Fibroblast of skin of scalp (primary cell): ENCODE results near the gene ZFYVE28.
A peak's percentile ranks its signal among the peaks of the same experiment; 100 is the strongest.

ENCODE experiments used
- DNase-seq: peaks from one replicate; pipeline ENCODE4 v3.0.0-alpha.2; 2013

ZFYVE28 gene

DNA sequence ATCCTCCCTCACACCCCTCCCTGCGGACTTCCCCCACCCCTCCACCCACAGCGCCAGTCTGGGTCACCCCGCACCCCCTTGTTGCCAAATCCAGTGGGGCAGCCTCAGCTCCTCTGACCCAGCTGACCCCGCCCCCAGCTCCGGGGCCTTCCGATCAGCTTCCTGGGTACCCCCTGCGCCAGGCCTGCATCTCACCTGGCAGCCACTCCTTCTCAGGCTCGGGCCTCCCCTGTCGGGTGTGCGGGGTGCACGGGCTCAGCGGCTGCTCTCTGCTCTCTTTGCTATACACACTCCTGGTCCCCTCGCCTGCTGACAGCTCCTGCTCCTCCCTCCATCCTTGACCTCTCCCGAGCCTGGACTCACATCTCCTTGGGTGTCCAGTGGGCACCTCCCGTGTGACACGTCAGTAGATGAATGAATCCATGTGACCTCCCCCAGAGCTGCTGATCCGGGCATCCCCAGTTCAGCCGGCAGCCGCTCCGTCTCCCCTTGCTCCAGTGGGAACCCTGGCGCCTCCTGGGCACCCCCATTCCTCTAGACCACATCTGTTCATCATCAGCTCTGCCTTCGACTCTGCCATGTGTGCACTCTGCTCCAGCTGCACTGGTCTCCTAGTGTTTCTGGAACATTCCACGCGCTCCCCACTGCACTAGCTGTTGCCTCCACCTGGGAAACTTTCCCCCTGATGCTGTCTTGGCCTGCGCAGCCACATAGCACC lies 10.2 kb upstream of the ZFYVE28 start:
- DNase-seq, result no peak

DNA sequence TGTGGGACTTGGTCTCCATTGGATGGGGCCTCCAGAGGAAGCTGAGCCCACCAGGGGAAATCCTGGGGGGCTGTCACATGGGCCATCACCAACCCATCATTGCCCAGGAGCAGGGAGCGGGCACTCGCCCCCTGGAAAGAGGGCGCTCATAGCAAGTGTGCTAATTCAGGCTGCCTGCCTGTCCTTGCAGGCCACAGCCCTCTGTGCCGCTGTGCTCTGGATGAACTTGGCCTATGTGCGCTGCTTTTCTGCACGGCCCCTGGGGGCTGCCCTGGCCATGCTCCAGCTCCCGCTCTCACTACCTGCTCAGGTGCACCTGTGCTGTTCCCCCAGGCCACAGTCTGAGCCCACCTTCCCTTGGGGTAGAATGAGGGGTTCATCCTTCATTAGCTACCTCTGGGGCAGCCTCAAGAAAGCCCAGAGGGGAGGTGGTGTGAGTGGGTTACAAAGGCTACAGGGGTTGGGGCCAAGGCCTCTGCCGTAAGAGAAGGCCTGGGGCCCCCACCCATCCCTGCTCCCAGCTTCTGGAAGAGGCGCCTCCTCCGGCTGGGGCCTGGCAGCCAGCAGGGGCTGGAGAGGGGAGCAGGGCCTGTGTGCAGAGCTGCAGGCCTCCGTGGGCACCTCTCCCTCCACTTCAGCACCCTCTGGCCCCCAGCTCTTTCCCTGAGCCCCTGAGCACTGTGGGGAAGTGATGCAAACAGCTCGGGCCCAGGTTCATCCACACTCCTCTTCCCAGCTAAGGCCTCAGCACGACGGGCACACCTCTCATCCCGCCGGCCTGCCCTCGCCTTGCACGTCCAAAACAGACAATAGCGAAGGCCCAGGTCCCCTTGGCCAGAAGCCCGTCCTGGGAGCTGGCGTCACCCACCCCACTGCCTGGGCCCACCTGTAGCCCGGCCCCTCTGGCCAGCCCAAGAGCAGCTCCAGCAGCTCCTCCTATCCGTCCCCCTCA lies 9.2 kb upstream of the ZFYVE28 start:
- DNase-seq, result no peak

DNA sequence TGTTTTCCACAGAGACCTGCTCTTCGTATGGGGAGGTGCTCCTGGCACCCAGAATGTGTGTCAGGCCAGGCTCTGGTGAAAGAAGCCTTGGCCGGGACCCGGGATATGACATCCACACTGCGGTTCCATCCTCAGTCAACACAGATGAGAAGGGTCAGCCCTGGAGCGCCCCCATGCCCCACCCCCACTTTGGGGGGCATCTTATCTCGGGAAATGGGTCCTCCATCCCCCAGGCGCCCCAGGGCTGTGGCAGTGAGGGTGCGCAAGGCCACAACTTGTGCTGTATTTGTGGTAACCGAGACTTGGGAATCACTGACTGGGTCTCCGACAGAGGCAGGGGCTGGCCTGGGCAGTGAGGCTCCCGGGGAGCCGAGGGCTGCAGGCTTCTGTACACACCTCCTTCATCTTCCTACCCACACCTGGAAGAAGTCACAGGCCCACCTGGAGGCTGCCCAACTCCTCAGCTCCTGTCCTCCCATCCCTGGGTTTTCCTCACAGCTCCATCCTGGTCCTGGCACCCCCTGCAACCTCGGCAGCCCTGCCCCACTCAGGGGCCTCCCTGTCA lies 8.3 kb upstream of the ZFYVE28 start:
- no peak for DNase-seq

DNA sequence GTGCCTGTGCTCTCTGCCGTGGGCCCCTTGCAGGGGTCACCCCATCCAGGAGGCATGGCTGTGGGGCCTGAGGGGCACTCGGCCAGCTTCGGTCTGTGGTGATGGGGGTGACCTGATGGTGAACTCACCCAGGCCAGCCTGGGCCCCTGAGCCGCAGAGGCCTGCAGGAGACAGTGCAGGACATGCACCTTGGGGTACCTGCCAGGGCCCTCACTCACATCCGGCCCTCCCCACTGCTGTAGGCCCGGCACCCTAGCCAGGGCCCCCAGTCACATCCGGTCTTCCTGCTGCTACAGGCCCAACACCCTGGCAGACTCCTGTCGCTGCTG lies 7.6 kb upstream of the ZFYVE28 start:
- DNase-seq, result no peak

DNA sequence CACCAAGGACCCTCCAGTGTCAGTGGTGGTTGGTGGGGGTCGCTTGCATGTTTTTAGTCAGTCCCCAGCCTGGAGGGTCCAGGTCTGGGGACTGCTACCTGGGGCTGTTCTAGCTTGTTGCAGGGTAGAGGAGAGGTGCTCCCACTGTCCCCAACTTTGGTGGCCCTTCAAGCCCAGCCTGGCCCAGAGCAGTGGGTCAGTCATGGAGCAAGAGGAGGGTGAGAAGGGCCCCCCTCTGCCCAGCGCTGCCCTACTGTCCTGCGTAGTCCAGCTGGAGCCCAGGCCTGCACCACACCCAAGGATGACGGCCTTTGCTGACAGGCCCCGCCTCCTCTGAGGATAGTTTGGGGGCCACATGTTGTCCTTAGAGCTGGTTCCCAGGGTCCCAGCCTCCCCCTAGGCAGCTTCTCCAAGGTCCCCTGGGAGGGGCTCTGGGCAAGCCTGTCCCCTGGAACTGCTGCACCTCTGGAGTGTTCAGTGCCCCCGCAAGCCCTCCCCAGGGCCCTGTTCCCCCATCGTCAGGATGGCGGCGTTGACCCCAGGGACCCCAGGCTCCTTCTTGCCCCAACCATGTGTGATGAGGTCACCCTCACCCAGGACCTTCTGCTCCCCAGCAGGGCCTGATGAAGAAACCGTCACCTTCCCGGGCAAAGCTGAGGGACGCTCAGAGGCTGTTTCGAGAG lies 7.1 kb upstream of the ZFYVE28 start:
- no peak for DNase-seq

DNA sequence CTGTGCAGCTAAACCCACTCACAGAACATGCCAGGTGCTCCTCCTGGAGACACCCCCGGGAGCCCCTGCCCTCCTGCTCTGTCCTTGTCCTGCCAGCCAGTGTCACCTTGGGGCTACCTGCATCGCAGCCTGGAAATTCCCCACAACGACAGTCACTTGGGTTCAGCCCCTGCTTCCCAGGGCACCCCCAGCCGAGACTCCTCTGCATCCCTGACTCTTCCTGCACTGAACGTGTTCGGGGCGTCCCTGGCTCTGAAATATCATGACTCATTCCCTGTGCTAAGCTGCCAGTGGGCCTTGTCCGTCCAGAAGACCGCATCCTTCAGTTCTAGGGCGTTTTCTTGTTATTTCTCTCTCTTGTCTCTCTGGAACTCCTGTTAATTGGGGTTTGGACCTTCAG lies 6.1 kb upstream of the ZFYVE28 start:
- no peak for DNase-seq

DNA sequence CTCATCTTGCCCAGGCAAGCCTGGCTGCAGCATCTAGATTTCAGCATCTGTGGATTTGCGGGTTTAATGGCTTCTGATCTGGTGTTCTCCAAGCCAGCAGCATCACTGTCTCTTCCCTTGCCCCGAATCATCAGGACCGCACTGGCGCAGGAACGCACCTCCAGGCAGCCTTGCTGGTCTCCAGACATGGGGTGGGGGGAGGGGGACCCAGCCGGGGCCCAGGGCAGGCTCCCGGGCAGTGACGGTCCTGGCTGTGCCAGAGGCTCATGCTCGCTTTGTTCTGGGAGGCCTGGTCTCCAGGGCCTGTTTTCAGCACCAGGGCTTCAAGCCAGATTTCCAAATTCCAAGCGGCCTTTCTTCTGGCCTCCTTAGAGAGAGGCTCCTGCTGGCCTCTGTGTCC lies 5.2 kb upstream of the ZFYVE28 start:
- no peak for DNase-seq

DNA sequence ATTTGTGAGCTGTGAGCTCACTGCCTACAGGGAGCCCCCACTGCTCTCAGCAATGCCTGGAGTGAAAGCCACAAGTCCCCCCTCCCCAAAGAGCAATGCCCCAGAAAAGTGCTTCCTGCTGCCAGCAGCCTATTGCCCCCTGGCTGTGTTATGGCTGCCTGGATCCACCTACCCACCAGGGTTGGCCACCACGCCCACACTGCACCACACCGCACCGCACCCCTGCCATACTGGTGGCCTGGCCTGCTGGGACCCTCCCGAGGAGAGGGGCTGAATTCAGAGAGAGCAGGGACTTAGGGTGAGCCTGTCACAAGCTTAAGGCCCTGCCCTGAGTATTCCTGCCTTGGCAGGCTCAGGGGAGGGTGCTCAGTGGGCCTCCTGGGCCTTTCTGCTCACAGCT lies 4.6 kb upstream of the ZFYVE28 start:
- DNase-seq, result no peak

DNA sequence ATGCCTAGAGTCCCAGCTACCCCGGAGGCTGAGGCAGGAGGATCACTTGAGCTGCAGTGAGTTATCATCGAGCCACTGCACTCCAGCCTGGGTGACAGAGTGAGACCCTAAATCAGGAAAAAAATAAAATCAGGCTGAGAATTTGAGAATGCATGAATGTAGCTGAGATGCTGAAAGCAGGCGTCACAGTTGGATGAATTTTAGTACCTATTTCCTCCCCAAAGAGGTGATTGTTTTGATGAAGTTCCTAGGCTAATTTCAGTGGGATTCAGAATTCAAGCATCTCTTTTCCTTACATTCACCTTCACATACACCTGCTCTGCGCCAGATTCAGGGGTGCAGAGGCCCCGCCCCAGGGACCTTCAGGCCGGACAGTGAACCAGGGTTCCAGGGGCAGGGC lies 3.5 kb upstream of the ZFYVE28 start:
- DNase-seq, result no peak

DNA sequence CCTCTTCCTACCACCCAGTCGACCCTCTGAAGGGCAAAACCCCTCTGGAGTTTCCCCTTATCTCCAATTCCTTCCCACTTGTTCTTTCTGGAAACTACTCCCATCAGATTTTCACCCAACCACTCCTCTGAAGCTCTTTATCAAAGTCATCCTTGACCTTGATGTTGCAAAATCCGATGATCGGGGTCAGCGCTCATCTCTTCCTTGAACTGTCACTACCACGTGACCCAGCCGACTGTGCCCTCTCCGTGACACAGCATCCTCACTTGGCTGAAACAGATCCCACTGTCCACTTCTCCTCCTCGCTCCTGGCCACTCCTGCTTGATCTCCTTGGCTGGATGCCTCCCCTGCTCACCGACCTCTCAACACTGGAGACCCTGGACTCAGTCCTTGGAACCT lies 1.4 kb upstream of the ZFYVE28 start:
- DNase-seq, result no peak

DNA sequence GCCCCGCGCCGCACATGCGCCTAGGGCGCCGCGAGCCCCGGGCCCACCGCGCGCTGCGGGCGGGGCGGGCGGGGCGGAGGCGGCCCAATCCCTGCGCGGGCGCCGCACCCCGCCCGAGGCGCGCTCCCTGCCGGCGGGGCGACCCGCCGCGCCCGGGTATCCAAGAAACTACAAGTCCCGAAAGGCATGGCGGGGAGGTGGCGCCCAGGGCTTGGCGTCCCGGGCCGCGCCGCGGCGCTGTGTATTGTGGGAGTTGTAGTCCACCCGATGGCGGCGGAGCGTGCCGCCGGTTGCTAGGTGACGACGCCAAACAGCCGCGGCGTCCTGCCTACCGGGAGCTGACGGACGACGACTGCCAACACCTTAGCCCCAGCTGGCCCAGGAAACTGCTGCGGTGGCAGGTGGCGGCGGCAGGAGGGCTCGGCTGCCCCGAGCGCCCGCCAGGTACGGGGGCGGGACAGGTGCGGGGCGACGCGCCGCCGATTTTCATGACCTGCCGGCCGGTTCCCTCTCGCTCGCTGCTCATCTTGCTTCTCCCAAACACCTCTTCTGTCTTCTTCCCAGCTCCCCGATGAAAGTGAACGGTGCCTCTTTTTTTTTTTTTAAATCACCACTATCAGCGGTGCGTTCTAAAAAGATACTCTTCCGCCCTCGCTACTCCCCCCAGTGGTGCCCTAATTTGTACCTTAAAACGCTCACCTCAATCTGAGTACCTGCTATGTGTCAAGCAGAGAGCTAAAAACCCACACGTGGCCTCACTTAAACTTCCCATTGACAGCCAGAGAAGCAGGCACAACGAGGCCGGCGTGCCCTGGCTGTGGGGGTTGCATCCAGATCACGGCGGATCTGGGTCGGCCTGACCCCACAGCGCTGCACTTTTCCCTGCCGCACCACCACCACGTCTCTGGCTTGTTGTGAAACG lies 466 bp upstream of the ZFYVE28 start, which contains the start of gene CFAP99:
TSS of gene CFAP99 (plus strand) at position 306 of the 922 bp plus-strand sequence.
- DNase-seq, result peak; percentile 90

DNA sequence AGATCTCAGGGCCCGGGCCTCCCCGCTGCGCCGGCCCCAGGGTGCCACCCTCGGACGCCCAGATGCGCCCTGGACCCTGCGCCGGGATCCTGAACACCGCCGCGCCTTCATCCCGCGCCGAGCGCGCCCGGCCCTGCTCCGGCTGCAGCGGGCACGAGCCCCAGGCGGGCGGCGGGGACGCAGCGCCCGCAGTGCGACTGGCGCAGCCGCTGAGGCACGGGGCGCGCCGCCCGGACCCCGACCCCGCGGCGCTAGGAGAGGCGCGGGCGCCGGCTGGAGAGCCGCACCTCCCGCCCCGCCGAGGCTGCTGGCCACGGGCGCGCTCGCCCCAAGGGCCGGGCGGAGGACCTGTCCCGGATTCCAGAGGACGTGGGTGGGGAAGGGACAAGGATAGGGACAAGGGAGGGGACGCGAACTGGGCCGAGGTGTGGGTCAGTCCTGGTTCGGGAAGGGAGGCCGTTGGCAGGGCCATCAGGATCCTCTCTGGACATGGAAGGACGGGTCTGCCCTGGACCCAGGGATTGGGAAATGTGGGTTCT lies 1.1 kb downstream of the ZFYVE28 start:
- DNase-seq, result no peak

DNA sequence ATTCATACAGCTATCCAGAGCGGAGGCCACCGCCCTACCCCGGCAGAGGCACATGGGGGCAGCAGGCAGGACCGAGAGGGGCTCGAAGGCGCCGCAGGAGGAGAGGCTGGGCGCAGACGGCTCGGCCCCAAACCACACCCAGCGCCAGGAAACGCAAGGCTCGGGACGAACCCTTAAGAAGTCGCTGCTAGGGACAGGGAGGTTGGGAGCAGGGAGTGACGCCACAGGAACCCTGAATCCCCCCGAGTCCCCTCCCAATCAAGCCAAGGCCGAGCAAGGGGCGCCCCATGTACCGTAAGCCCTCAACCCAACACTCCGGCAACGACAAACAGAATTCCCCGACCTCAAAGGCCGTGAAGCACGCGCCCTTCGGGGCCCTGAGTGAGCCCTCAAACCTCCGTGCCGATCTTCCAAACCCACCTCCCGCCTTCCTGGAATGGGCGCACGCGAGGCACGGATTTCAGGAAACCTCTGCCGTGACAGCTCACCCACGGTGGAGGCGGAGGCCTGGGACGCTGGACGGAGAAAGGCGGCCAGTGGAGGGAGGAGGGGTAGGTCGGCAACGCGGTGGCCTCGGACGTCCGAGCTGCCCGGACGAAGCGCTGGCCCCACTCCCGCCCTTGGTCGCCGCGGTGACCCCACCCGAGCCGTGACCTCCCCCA lies 1.8 kb downstream of the ZFYVE28 start:
- DNase-seq, result no peak

DNA sequence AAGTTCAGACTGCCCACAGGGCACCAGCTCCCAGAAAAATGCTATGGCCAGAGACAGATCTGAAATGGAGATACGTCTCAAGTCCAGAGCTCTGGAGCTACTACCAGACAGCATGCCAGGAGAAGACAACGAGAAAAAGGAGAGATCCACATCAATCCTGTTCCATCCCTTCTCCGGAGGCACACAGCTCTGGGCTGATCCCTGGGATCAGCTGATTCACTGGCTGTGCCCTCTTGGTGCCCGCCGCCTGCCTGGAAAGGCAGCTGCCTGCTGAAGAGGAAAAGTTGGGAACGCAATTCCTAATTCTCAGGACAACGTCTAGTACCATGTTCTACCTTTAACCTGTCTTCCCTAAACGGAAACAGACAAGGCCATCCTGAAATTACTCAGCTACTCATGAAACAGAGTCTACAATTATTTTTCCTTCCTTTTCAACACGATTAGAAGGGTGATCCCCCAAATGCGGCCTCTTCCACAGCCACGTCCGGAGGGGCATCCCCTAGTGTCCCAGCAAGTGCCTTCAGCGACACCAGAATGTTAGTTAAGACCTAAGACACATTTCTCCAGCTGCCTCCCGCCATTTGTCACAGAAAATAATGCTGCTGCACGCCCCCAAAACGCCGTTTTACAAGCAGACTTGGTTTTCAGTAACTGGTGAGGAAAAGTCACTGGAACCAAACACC lies 2.4 kb downstream of the ZFYVE28 start:
- DNase-seq, result no peak

DNA sequence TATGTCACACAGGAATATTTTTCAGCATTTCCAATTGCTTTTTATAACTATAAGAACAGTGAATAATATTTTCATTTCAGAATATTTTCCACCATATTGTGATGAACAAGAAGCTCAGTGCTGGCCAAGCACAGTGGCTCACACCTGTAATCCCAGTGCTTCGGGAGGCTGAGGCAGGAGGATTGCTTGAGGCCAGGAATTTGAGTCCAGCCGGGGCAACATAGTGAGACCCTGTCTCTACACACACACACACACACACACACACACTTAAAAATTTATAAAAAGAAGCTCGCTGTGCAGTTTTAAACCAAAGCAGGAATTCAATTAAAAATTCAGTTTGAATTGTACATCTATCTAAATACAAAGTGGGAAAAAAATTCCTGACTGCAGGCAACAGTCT lies 3.2 kb downstream of the ZFYVE28 start:
- DNase-seq, result no peak

DNA sequence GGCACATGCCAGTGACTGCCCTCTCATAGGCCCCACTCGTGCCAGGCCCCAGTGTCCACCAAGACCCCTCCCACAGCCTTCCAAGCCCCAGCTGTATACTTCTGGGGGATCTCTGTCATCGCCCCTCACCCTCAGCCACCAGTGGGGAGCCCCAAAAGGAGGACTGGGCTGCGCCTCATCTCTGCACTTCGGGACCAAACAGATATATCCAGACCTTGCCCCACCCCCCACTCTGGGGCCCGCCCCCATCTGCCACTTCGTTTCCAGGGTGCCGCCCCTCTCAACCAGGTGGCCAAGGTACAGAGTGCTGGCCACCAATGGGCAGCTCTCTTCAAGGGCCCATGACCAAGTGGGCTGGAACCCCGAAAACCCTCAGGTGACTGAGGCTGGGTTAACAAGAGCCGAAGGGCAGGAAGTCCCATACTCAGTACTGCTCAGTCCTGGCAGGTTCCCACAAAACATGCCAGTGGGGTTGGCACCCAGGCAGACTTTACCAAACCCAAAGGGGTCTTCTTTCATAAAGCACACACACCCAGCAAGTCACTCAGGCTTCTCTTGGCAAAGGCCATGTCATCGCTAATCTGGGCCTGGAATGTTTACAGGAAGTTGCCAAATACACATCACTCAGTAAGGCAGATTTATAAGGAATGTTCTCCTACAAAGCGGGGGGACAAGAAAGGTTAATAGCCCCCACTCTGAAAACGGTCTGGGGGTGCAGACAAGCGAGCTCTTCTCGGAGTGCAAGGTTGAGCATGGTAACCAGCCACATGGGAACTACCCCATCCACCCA lies 4.4 kb downstream of the ZFYVE28 start:
- DNase-seq, result peak; percentile 22

DNA sequence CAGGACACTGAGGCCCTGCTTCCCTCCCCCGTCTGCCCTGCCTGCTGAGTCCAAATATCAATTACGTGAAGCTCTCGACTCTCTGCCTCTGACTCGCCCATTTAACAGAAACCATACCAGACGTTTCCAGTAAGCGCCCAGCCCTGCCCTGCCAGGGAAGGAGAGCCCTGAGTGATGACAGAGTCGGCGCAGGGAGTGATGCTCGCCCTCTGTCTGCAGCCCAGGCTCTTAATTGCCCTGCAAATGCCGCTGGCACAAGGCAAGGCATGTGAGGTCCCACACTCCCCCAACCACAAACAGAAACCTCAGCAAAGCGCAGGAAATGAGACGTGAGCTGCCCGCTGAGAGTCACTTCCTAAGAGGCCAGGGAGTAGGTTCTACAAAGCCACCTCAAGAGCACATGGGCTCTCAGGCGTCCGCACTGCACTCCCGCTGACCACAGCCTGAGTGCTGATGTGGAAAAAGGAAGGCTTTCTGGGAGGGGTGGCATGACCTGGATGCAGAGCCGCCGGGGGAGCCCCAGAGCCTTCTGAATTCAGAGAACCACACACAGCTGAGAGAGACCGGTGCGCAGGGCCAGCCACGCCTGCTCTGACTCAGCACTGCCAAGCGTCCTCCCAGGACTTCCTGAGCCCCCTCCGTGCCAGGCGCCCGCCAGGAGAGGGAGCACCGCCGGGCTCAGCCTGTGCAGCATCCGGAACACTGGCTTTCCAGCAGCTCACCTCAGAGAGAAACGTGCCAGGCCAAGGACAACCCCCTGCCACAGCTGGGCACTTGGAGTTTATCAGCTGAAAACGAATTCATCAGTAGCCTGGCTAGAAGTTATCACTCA lies 5.3 kb downstream of the ZFYVE28 start:
- DNase-seq, result peak; percentile 79

DNA sequence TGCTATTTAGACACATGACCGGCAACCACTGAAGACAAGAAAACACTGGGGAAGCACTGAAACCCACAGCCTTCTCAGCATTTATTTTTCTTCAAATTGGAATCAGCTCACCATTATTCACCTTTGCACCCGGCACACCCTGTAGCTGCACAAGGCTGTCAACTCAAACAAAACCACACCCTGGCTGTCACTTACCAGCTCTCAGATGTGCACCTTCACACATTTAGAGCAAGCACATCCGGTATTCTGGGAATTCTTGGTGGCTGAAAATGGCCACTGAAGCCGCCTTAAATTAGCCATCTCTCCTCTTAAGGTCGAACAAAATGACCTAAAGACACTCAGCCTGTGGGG lies 5.9 kb downstream of the ZFYVE28 start:
- no peak for DNase-seq
